HG02970 (cell line): ENCODE results near the gene TOR1A.
"Not testable (repeated sequence)": the region's sequence is repeated elsewhere in the genome, so short reads cannot be mapped to it uniquely, and the experiment has no call there.

Experiments used
- ATAC-seq: cut with Tn5 transposase; IDR thresholded peaks from one replicate; pipeline ENCODE4 v1.9.1; 2021; ENCODE audit warnings: mild to moderate bottlenecking, moderate library complexity, moderate number of reproducible peaks; ENCODE audit not compliant: unreplicated experiment, low FRiP score

Gene TOR1A

DNA sequence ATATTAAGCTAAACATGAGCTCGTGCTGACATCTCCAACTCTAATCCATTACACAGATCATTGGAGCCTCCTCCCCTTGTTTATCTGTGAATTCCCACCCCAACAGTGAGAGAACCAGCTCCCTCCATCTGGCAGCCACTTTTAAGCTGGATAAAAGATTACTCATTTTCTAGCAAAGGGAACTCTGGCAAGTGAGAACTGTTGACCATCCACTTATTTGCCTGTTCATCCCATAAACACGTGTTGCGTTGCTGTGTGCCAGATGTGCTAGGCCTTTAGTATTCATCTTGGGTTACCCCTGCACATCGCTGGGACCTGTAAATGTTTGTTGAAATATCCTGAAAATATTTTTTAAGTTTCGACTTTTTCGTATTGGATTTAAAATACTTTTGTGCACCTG lies 2.4 kb upstream of the TOR1A start:
- no peak for ATAC-seq

DNA sequence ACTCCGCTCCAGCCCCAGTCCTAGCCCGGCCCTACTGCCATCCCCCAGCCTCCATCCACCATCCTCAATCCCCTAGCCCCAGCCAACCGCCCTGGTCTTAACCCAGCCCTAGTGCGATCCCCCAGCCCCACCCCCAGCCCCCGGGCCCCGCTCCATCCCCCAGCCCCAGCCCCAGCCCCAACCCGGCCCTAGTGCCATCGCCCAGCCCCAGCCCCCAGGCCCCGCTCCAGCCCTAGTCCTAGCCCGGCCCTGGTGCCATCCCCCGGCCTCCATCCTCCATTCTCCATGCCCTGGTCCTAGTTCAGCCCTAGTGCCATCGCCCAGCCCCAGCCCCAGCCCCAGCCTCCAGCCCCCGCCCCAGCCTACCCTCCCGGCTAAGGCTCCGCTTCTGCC lies 398 bp downstream of the TOR1A start:
- ATAC-seq = no peak

- no peak for ATAC-seq
Observed at GRCh38 chr9:129822898-129823541, 916 bp downstream of the TOR1A start.

DNA sequence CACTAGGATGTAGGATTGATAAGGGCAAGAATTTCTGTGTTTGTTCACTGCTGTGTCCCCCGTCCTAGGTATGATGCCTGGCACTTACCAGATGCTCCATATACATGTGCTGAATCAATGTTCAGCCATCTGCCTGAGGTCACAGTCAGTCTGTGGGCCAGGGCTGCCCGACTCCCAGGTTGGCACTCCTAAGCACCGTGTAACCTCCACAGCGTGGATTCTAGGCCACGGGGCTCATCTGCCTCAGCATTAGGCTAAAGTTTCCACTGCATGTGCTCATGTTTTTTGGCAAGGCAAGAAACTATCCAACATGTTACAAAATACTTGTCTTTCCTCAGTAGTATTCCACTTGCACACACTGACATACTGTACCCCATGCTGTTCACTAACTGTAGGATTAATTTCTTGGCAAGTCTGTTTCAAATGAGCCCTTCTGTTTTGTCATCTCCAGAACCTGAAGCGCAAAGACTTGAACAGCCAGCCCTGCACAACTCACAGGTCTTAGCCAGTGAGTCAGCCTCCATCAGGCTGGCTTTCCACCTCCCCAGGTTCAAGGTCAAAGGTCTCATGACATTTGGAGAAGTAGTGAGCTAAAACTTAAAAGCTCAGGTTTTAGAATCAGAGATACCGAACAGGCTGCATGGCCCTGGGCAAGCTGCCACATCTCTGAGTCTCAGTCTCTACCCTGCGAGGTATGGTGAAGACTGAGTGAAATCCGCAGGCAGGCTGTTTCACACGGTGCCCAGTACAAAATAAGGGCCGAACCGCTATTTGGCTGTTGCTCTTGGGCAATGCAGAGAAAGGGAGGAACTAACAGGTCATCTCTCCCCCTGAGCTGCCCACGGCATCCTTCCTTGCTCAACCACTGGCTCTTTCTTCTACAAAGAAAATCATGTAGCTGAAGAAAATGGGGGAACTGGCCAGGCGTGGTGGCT lies 7.2 kb downstream of the TOR1A start:
- ATAC-seq = no peak

GRCh38 chr9:129815278-129815677 lies 8.7 kb downstream of the TOR1A start:
- ATAC-seq = no peak

DNA sequence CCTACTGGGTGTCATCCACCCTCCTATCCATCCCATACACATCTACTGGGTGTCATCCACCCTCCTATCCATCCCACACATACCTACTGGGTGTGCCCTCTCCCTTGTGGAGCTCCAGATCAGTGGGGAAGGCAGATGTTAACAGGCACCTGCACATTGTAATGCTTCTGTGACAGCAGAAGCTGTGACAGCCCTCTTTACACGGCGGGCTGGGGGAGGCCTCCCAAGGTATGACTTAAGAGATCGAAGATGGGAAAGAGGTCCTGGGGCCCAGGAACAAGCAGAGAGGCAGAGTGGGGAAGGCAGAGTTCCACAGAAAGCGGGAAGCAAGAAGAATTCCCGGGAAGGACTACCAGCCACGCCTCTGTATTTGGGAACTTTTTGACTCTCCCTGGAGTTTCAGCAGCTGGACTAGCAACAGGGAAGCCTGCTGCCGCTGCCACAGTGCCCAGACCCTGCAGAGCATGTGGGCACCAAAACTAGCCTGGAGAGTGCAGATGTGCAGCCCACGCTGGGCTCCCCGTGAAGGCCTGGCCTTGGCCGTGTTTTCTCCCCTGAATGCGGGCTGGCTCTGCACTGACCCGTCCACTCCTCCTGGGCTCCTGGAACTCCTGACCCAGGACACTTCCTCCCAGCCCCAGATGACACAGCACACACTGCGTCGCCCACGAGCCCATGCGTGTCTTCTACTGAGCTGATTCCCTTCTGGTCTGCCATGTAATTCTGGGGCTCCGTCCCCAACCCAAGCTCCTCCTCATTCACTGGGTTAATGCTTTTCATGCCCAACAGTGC lies 9.3 kb downstream of the TOR1A start:
- ATAC-seq = no peak

GRCh38 chr9:129813661-129814060 lies 10.3 kb downstream of the TOR1A start:
- ATAC-seq = no peak

DNA sequence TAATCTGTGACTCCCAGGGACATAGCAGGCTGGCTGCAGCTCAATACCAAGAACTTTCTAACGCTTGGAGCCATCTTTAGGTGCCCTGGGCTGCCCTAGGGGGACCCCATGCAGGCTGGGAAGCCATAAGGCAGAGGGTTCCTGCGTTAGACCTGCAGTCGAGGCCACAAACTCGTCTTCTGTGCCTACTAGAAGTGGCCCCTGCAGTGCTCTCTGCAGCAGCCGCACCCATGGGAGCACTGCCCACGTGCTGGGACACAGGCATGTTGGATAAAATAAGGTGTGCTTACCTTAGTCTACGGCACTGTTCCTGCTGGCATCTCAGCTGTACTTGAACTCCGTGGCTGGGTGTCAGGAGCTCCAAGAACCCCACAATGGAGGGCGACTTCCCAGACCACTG lies 11.6 kb downstream of the TOR1A start:
- ATAC-seq = no peak

DNA sequence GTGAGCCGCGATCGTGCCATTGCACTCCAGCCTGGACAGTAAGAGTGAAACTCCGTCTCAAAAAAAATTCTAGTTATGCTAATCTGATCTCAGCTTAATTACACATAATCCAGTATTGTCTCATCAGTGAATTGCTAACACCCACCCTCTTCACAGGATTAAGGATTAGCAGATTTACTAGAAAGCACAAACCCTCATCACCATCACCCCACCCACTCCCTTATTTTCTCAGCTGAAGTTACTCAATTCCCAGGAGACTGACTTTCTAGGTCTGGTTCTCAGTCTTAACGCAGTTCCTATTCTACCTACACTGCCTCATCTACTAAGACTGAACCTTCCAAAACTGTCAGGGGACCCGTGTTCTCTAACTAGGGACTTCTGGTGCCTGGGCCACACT lies 12.0 kb downstream of the TOR1A start:
- no peak for ATAC-seq

GRCh38 chr9:129810788-129811187 lies 13.1 kb downstream of the TOR1A start:
- ATAC-seq = no peak

DNA sequence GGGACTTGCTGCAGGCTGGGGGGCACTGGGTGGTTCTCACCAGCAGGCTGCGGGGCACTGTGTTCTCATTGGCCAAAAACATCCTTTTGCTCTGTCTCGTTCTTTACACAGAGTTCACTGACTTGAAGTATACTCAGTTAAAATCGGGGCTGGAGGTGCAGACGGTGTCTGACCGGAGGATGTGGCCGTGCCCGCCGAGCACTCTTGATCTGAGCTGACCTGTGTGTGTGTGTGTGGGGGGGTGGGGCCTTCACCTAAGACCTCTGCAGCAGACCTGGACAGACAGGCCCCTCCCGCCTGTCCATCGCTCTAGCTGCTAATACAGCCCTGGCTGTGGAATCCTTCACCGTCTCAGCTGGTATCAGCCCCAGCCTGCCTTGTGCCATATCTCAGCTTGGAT lies 13.8 kb downstream of the TOR1A start:
- no peak for ATAC-seq

DNA sequence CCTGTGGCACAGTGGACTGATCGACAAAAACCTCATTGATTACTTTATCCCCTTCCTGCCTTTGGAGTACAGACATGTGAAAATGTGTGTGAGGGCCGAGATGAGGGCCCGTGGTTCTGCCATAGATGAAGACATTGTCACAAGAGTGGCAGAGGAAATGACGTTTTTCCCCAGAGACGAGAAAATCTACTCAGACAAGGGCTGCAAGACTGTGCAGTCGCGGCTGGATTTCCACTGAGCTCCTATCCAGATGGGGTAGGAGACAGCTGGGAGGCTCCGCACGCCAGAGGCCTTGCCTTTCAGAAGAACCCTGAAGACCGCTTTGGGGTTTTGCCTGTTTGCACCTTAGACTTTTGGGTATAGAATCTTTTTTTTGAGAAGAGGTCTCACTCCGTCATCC lies 14.6 kb downstream of the TOR1A start:
- ATAC-seq = no peak

DNA sequence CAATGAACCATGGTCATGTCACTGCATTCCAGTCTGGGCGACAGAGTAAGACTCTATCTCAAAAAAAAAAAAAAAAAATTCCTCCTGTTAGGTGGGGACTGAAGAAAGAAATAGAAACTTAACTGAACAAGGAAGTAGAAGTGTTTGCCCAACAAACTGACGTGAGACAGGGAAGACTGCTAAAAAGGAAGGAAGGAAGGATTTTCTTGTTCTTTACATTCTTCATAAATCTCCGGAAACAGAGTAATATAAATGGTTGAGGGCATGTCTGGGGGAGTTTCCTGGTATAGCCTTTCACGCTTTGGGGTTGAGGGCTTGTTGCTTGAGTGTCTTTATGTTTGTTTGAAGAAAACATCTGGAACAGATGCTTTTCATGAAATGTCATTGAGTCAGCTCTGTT lies 17.9 kb downstream of the TOR1A start:
- no peak for ATAC-seq

DNA sequence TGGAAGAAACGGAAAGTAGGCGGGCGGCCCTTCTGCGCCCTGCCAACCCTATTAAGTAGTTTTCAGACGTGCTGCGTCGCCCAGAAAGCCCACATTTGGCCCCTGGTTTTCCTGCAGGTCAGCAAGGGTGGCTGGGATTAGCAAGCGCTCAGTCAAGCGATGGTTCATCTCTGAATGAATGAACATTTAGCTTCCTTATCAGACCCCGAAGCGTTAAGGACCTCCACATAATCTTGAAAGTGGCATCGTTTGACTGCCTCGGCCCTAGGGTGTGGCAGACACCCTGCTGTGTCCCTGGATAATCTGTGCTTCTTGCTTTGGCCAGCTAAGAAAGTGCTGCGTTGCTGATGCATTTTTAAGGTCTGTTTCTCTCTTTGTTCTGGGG lies 20.3 kb downstream of the TOR1A start:
- ATAC-seq = no peak

DNA sequence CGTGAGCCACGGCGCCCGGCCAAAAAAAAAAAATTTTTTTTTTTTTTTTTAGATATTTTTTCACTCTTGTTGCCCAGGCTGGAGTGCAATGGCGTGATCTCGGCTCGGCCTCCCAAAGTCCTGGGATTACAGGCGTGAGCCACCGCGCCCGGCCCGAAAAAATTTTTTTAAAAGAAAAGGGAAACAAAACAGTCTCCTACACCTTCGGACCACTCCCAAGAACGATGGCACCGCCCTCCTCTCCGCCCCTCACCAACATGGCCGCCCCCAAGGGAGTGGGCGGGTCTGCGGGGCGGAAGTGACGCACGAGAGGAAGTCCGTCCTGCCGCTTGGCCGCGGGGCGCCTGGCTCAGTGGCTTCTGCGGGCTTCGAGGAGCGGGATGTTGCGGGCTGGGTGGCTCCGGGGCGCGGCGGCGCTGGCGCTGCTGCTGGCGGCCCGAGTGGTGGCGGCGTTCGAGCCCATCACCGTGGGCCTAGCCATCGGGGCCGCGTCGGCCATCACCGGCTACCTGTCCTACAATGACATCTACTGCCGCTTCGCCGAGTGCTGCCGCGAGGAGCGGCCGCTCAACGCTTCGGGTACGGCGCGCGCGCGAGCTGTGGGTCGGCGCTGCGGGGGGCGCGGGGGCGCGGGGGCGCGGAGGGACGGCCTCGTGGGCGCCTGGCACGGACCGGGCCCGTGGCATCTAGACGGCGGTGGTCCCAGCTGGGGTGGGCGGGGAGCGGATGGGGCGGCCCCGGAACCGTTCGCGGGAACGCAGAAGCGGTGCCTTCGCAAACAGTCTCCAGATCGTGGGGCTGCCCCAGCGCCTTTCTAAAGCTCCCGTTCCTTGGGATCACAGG lies 20.9 kb downstream of the TOR1A start, which contains the start of gene TOR1B:
Gene TOR1B (plus strand): TSS at position 352 of the 843 bp plus-strand sequence. CDS start 29 bp downstream, at position 381.
- ATAC-seq = peak; percentile 87

GRCh38 chr9:129801504-129801903 lies 22.4 kb downstream of the TOR1A start:
- no peak for ATAC-seq

DNA sequence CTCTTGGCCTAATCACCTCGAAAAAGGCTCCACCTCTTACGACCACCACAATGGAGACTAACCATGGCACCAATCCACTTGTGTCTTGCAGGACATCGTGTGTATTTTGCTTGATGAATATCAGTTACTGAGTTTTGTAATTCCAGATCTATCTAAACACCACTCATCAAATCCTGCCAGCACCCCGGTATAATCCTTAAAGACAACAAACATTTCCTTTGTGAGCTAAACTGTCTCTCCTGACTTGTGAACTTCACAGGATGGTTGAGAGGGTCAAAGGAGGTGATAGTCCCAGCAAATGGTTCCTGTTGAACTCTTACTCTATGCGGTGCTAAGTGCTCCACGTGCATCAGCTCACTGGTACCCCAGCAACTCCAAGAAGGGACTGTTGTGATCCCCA lies 25.0 kb downstream of the TOR1A start:
- ATAC-seq = no peak

DNA sequence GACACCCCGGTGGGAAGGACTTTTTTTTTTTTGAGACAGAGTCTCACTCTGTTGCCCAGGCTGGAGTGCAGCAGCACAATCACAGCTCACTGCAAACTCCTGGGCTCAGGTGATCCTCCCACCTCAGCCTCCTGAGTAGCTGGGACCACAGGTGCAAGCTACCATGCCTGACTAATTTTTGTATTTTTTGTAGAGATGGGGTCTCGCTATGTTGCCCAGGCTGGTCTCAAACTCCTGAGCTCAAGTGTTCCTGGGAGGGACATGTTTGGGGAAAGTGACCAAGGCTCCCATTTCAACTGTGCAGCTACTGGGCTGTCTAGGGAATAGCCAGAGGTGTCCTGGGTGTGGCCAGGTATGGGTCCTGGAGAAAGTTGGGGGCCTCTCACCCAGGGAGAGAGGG lies 27.9 kb downstream of the TOR1A start:
- ATAC-seq = not testable (repeated sequence)

- no peak for ATAC-seq
Observed at GRCh38 chr9:129794549-129794948, 29.4 kb downstream of the TOR1A start.

DNA sequence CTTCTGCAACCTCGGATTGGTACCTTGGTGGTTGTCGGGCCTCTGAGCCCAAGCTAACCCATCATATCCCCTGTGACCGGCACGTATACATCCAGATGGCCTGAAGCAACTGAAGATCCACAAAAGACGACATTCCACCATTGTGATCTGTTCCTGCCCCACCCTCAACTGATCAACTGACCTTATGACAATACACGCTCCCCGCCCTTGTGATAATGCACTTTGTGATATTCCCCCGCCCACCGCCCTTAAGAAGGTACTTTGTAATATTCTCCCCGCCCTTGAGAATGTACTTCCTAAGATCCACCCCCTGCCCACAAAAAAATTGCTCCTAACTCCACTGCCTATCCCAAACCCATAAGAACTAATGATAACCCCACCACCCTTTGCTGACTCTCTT lies 37.5 kb downstream of the TOR1A start:
- no peak for ATAC-seq
